GM23338 (cell line): ENCODE results near the gene IL1F10. TPM values are rescaled to one million over a fixed set of nuclear protein-coding genes. Genes with fewer than 3 reads are reported as not detected.

Experiments used
- ATAC-seq: fragments of 200-7000 bp; cut with Tn5 transposase; 3 replicates; pipeline ENCODE4 v1.9.1; 2020
- DNase-seq: peaks from one replicate; pipeline ENCODE4 v3.0.0-alpha.2; 2015; ENCODE audit warnings: low spot score
- H2AFZ ChIP-seq: fragments of 200-600 bp; sonication (generic); 2 replicates; pipeline ENCODE4 v1.8.0; 2016; ENCODE audit warnings: antibody characterized with exemption, mild to moderate bottlenecking, moderate library complexity
- H3F3A ChIP-seq: fragments of 200-600 bp; sonication (generic); replicated peaks from 2 replicates; pipeline ENCODE4 v1.8.0; 2017; ENCODE audit warnings: antibody characterized with exemption, mixed run types, low read depth
- H3K27ac ChIP-seq: fragments of 200-600 bp; sonication (generic); 2 replicates; pipeline ENCODE4 v1.6.1; 2016; ENCODE audit warnings: low read depth
- H3K27me3 ChIP-seq: fragments of 200-600 bp; sonication (generic); 2 replicates; pipeline ENCODE4 v1.8.0; 2016; ENCODE audit warnings: mild to moderate bottlenecking, mixed run types, moderate library complexity; ENCODE audit not compliant: insufficient read depth
- H3K36me3 ChIP-seq: fragments of 200-600 bp; sonication (generic); 2 replicates; pipeline ENCODE4 v1.8.0; 2016; ENCODE audit warnings: mild to moderate bottlenecking; ENCODE audit not compliant: insufficient read depth
- H3K4me1 ChIP-seq: fragments of 200-600 bp; sonication (generic); 2 replicates; pipeline ENCODE4 v1.8.0; 2016; ENCODE audit warnings: mild to moderate bottlenecking, moderate library complexity; ENCODE audit not compliant: insufficient read depth
- H3K4me2 ChIP-seq: fragments of 200-600 bp; sonication (generic); 2 replicates; pipeline ENCODE4 v1.7.1; 2017; ENCODE audit warnings: mixed run types
- H3K4me3 ChIP-seq: fragments of 200-600 bp; sonication (generic); 2 replicates; pipeline ENCODE4 v1.6.1; 2016; ENCODE audit warnings: mixed run types
- H3K79me2 ChIP-seq: fragments of 200-600 bp; sonication (generic); replicated peaks from 2 replicates; pipeline ENCODE4 v1.8.0; 2017; ENCODE audit warnings: mild to moderate bottlenecking; ENCODE audit not compliant: insufficient read depth
- H3K9me2 ChIP-seq: fragments of 200-600 bp; sonication (generic); 2 replicates; pipeline ENCODE4 v1.8.0; 2017; ENCODE audit not compliant: insufficient read depth
- H4K20me1 ChIP-seq: fragments of 200-600 bp; sonication (generic); replicated peaks from 2 replicates; pipeline ENCODE4 v1.8.0; 2017; ENCODE audit warnings: mild to moderate bottlenecking; ENCODE audit not compliant: insufficient read depth
- H3K27ac Mint-ChIP-seq: 2 replicates; pipeline ENCODE4 v1.8.0; 2020; ENCODE audit warnings: inconsistent platforms, mild to moderate bottlenecking, moderate library complexity, mixed read lengths
- H3K27me3 Mint-ChIP-seq: 3 replicates; pipeline ENCODE4 v1.8.0; 2022; ENCODE audit warnings: low read depth, mild to moderate bottlenecking, moderate library complexity, mixed read lengths, inconsistent platforms; ENCODE audit not compliant: insufficient read depth, poor library complexity
- H3K36me3 Mint-ChIP-seq: 3 replicates; pipeline ENCODE4 v1.8.0; 2021; ENCODE audit warnings: low read depth, mild to moderate bottlenecking, inconsistent platforms, moderate library complexity, mixed read lengths
- H3K4me1 Mint-ChIP-seq: 3 replicates; pipeline ENCODE4 v1.8.0; 2020; ENCODE audit warnings: mild to moderate bottlenecking, inconsistent platforms, mixed read lengths
- H3K4me3 Mint-ChIP-seq: 3 replicates; pipeline ENCODE4 v1.8.0; 2021; ENCODE audit warnings: moderate library complexity, mild to moderate bottlenecking, inconsistent platforms, mixed read lengths
- H3K9me3 Mint-ChIP-seq: 3 replicates; pipeline ENCODE4 v1.8.0; 2020; ENCODE audit warnings: moderate library complexity, mild to moderate bottlenecking, inconsistent platforms, mixed read lengths
- CTCF ChIP-seq, 2 experiments: fragments of 200-600 bp in 1 of 2; sonication (generic) in 1 of 2; conservative IDR thresholded peaks; 2 replicates each; pipeline versions ENCODE4 v1.5.1 to v1.6.1; 2016 to 2017; ENCODE audit warnings: antibody characterized with exemption in 2 of 2, low read depth in 2 of 2, mild to moderate bottlenecking in 2 of 2, moderate library complexity in 1 of 2
- EZH2 ChIP-seq: fragments of 200-600 bp; sonication (generic); IDR thresholded peaks from one replicate; pipeline ENCODE4 v1.8.0; 2017; ENCODE audit warnings: antibody characterized with exemption, mild to moderate bottlenecking, low read depth; ENCODE audit not compliant: unreplicated experiment
- REST ChIP-seq: IDR thresholded peaks from one replicate; pipeline ENCODE4 v1.6.1; 2018; ENCODE audit warnings: antibody characterized with exemption; ENCODE audit not compliant: unreplicated experiment
- ZNF114 ChIP-seq: fragments of 250-450 bp; sonication (Bioruptor Pico); IDR thresholded peaks from 2 replicates; pipeline ENCODE4 v1.5.0; 2020; ENCODE audit warnings: mild to moderate bottlenecking, moderate library complexity
- polyA plus RNA-seq: library from polyadenylated mRNA; unstranded; fragments of >200 nt; fragmentation: Nextera tagmentation; extraction: Ambion mirVana; gene quantifications from 2 replicates; pipeline ENCODE4 v1.2.1, GENCODE V29; 2016
- total RNA-seq: library from RNA; depleted of rRNA; stranded (reverse); fragments of >200 nt; shearing (Covaris generic); gene quantifications from 2 replicates; pipeline ENCODE4 v1.2.3, GENCODE V29; 2014

Gene IL1F10
- total and polyA plus RNA-seq, 2 experiments from 2014 or later, result not detected

- Histone ChIP-seq H3K4me2 (no peak overlapping the region), H3K4me1 (no peaks in the 10 kb centered on the region), H3K27me3 (no peaks in the 10 kb centered on the region), H3K9me2 (peaks cover 5% of the 10 kb centered on the region; the same call in 1 of the 2 replicates), H4K20me1 (no peaks in the 10 kb centered on the region), H3K36me3 (no peaks in the 10 kb centered on the region), H3K27ac (no peak overlapping the region), H3F3A (no peaks in the 10 kb centered on the region), H2AFZ (no peak overlapping the region), H3K4me3 (no peak overlapping the region), H3K79me2 (no peaks in the 10 kb centered on the region)
- TF ChIP-seq EZH2 (no peak), CTCF (conservative IDR thresholded peaks at IDR 0.05; ENCODE audit: low read depth in 2 of 2) (no peak)
- Mint-ChIP-seq H3K27ac (no peak overlapping the region), H3K27me3 (peaks cover 1% of the 10 kb centered on the region), H3K36me3 (peaks cover 3% of the 10 kb centered on the region; the same call in 1 of the 3 replicates), H3K4me3 (no peak overlapping the region), H3K9me3 (peaks cover 18% of the 10 kb centered on the region), H3K4me1 (no peaks in the 10 kb centered on the region; the same call in 2 of the 3 replicates)
- no peak for ATAC-seq
- no peak for DNase-seq
Measured at GRCh38 chr2:113021312-113021711, 46.5 kb upstream of the IL1F10 start.

- peaks cover 3% of the 10 kb centered on the region for H3K27me3 Mint-ChIP-seq
- Histone ChIP-seq H3K27ac (no peak overlapping the region), H3K36me3 (no peaks in the 10 kb centered on the region), H3K27me3 (no peaks in the 10 kb centered on the region), H3K79me2 (no peaks in the 10 kb centered on the region), H3K9me2 (peaks cover 5% of the 10 kb centered on the region; the same call in 1 of the 2 replicates), H3K4me2 (no peak overlapping the region), H4K20me1 (no peaks in the 10 kb centered on the region), H3F3A (no peaks in the 10 kb centered on the region), H2AFZ (no peak overlapping the region), H3K4me1 (peaks cover 5% of the 10 kb centered on the region; the same call in 1 of the 2 replicates), H3K4me3 (no peak overlapping the region)
- ATAC-seq (no peak), DNase-seq (no peak)
- no peaks in the 10 kb centered on the region for H3K36me3 Mint-ChIP-seq
- H3K27ac Mint-ChIP-seq, result no peak overlapping the region
- no peak for TF ChIP-seq ZNF114 (CRISPR knock-in tag)
- no peak for TF ChIP-seq REST
- peaks cover 2% of the 10 kb centered on the region; the same call in 2 of the 3 replicates for H3K9me3 Mint-ChIP-seq
- H3K4me3 Mint-ChIP-seq, result no peak overlapping the region
- peaks cover 13% of the 10 kb centered on the region for H3K4me1 Mint-ChIP-seq
Measured at GRCh38 chr2:113024764-113025163, 43.0 kb upstream of the IL1F10 start.
